GM21723 (cell line): ENCODE data around the gene ICOSLG.
"Not testable (repeated sequence)": the region's sequence is repeated elsewhere in the genome, so short reads cannot be mapped to it uniquely, and the experiment has no call there.

Experiments
- ATAC-seq: cut with Tn5 transposase; IDR thresholded peaks from one replicate; pipeline ENCODE4 v1.9.1; 2021; ENCODE audit warnings: mild to moderate bottlenecking, moderate library complexity; ENCODE audit not compliant: unreplicated experiment

Gene ICOSLG

GRCh38 chr21:44265734-44266270 lies 25.1 kb upstream of the ICOSLG start:
- no peak for ATAC-seq

GRCh38 chr21:44263768-44264167 lies 23.0 kb upstream of the ICOSLG start:
- no peak for ATAC-seq

GRCh38 chr21:44263221-44263760 lies 22.5 kb upstream of the ICOSLG start:
- ATAC-seq, result no peak

- ATAC-seq, result no peak
Observed at GRCh38 chr21:44262338-44263056, 21.8 kb upstream of the ICOSLG start.

GRCh38 chr21:44261675-44262295 lies 21.0 kb upstream of the ICOSLG start, which contains the start of gene DNMT3L:
TSS of gene DNMT3L (minus strand) at chr21:44261897. CDS start at chr21:44261259, 638 bp downstream.
- no peak for ATAC-seq

GRCh38 chr21:44260791-44261631 lies 20.3 kb upstream of the ICOSLG start:
- ATAC-seq, result no peak

- no peak for ATAC-seq
Observed at GRCh38 chr21:44260066-44260465, 19.3 kb upstream of the ICOSLG start.

GRCh38 chr21:44259082-44259705 lies 18.5 kb upstream of the ICOSLG start:
- no peak for ATAC-seq

GRCh38 chr21:44258056-44258725 lies 17.4 kb upstream of the ICOSLG start:
- no peak for ATAC-seq

- ATAC-seq, result no peak
Observed at GRCh38 chr21:44255511-44255981, 14.8 kb upstream of the ICOSLG start.

- no peak for ATAC-seq
Observed at GRCh38 chr21:44253832-44254710, 13.3 kb upstream of the ICOSLG start.

GRCh38 chr21:44249204-44250037 lies 8.7 kb upstream of the ICOSLG start:
- ATAC-seq, result not testable (repeated sequence)

- ATAC-seq, result not testable (repeated sequence)
Observed at GRCh38 chr21:44247904-44248303, 7.2 kb upstream of the ICOSLG start.

GRCh38 chr21:44243980-44244379 lies 3.2 kb upstream of the ICOSLG start:
- ATAC-seq, result peak; percentile 55

- ATAC-seq, result peak; percentile 47
Observed at GRCh38 chr21:44241281-44241680, 538 bp upstream of the ICOSLG start.

- ATAC-seq, result not testable (repeated sequence)
Observed at GRCh38 chr21:44240353-44240752, 390 bp downstream of the ICOSLG start.

- ATAC-seq, result not testable (repeated sequence)
Observed at GRCh38 chr21:44229561-44229960, 11.2 kb downstream of the ICOSLG start.

GRCh38 chr21:44228109-44228508 lies 12.6 kb downstream of the ICOSLG start:
- ATAC-seq, result not testable (repeated sequence)
